WTC11 (cell line): ENCODE measurements around the gene EPC1. TPM values are rescaled to one million over a fixed set of nuclear protein-coding genes. Genes with fewer than 3 reads are reported as not detected.

Experiments
- ATAC-seq: fragments of 200-7000 bp; cut with Tn5 transposase; 2 replicates; pipeline ENCODE4 v1.10.0; 2021; ENCODE audit warnings: mild to moderate bottlenecking, moderate library complexity
- CTCF ChIA-PET: fragments of 300-600 bp; sonication (Branson Sonifier 250); formaldehyde crosslinking; loops from one replicate; lab custom pipeline; 2021; ENCODE audit warnings: antibody characterized with exemption; lab: Charles Lee
- POLR2A ChIA-PET: fragments of 350-600 bp; sonication (Branson Sonifier 250); formaldehyde crosslinking; loops from one replicate; lab custom pipeline; 2021; ENCODE audit warnings: antibody characterized with exemption; lab: Charles Lee
- DNase-seq: peaks from one replicate; pipeline ENCODE4 v3.0.0; 2021; ENCODE audit warnings: low spot score
- H3K27ac Mint-ChIP-seq: 2 replicates; pipeline ENCODE4 v1.8.0; 2021; ENCODE audit warnings: mixed read lengths
- H3K27me3 Mint-ChIP-seq: 2 replicates; pipeline ENCODE4 v1.8.0; 2021; ENCODE audit warnings: low read depth, mild to moderate bottlenecking, moderate library complexity, mixed read lengths
- H3K36me3 Mint-ChIP-seq: 2 replicates; pipeline ENCODE4 v1.8.0; 2021; ENCODE audit warnings: mixed read lengths
- H3K4me1 Mint-ChIP-seq: 2 replicates; pipeline ENCODE4 v1.8.0; 2022; ENCODE audit warnings: mixed read lengths
- H3K4me3 Mint-ChIP-seq: 2 replicates; pipeline ENCODE4 v1.8.0; 2021; ENCODE audit warnings: mild to moderate bottlenecking, moderate library complexity, mixed read lengths
- H3K9me3 Mint-ChIP-seq: 2 replicates; pipeline ENCODE4 v1.8.0; 2021; ENCODE audit warnings: mixed read lengths
- IRF2 ChIP-seq: sonication (generic); formaldehyde crosslinking; IDR thresholded peaks from 2 replicates; pipeline ENCODE4 v1.8.0; 2022; ENCODE audit warnings: low read depth, missing genetic modification reagents, borderline replicate concordance
- NFE2L1 ChIP-seq: sonication (generic); formaldehyde crosslinking; IDR thresholded peaks from 2 replicates; pipeline ENCODE4 v1.8.1; 2023; ENCODE audit warnings: missing genetic modification reagents
- NR2C2 ChIP-seq: sonication (generic); formaldehyde crosslinking; IDR thresholded peaks from 2 replicates; pipeline ENCODE4 v1.8.0; 2022; ENCODE audit warnings: mild to moderate bottlenecking, missing genetic modification reagents
- NR3C1 ChIP-seq: sonication (generic); formaldehyde crosslinking; conservative IDR thresholded peaks from 2 replicates; pipeline ENCODE4 v1.8.1; 2023; ENCODE audit warnings: low read depth, mild to moderate bottlenecking, missing genetic modification reagents
- SOX15 ChIP-seq: fragments of 250-450 bp; sonication (Bioruptor Pico); IDR thresholded peaks from 2 replicates; pipeline ENCODE4 v1.9.0; 2021; ENCODE audit warnings: mild to moderate bottlenecking
- TEAD1 ChIP-seq: sonication (generic); formaldehyde crosslinking; IDR thresholded peaks from 2 replicates; pipeline ENCODE4 v1.8.0; 2022; ENCODE audit warnings: mild to moderate bottlenecking, missing genetic modification reagents
- ZNF232 ChIP-seq: sonication (generic); formaldehyde crosslinking; IDR thresholded peaks from 2 replicates; pipeline ENCODE4 v1.8.0; 2022; ENCODE audit warnings: mild to moderate bottlenecking, missing genetic modification reagents
- total RNA-seq: library from RNA; stranded (reverse); gene quantifications from 3 replicates; pipeline ENCODE4 v1.2.3, GENCODE V29; 2021
- TF ChIP-seq, protein P1 (sequence below): fragments of 250-450 bp; sonication (Bioruptor Pico); IDR thresholded peaks from 2 replicates; pipeline ENCODE4 v1.9.0; 2021; ENCODE audit warnings: mild to moderate bottlenecking, borderline replicate concordance
- TF ChIP-seq, protein P2 (sequence below): sonication (generic); formaldehyde crosslinking; IDR thresholded peaks from 2 replicates; pipeline ENCODE4 v1.8.1; 2023; ENCODE audit warnings: mild to moderate bottlenecking, missing genetic modification reagents
- TF ChIP-seq, protein P3 (sequence below): sonication (generic); formaldehyde crosslinking; IDR thresholded peaks from 2 replicates; pipeline ENCODE4 v1.8.0; 2023; ENCODE audit warnings: missing genetic modification reagents, mild to moderate bottlenecking, borderline replicate concordance
- TF ChIP-seq, protein P4 (sequence below): sonication (generic); formaldehyde crosslinking; IDR thresholded peaks from 2 replicates; pipeline ENCODE4 v1.8.0; 2022; ENCODE audit warnings: mild to moderate bottlenecking, missing genetic modification reagents
- TF ChIP-seq, protein P5 (sequence below): sonication (generic); formaldehyde crosslinking; IDR thresholded peaks from 2 replicates; pipeline ENCODE4 v1.8.0; 2022; ENCODE audit warnings: missing genetic modification reagents
- TF ChIP-seq, protein P6 (sequence below): fragments of 200-600 bp; IDR thresholded peaks from 2 replicates; pipeline ENCODE4 v1.8.0; 2022; ENCODE audit warnings: antibody characterized with exemption

Gene EPC1
- total RNA-seq, 1 experiment from 2014 or later, result 22.5 TPM

DNA sequence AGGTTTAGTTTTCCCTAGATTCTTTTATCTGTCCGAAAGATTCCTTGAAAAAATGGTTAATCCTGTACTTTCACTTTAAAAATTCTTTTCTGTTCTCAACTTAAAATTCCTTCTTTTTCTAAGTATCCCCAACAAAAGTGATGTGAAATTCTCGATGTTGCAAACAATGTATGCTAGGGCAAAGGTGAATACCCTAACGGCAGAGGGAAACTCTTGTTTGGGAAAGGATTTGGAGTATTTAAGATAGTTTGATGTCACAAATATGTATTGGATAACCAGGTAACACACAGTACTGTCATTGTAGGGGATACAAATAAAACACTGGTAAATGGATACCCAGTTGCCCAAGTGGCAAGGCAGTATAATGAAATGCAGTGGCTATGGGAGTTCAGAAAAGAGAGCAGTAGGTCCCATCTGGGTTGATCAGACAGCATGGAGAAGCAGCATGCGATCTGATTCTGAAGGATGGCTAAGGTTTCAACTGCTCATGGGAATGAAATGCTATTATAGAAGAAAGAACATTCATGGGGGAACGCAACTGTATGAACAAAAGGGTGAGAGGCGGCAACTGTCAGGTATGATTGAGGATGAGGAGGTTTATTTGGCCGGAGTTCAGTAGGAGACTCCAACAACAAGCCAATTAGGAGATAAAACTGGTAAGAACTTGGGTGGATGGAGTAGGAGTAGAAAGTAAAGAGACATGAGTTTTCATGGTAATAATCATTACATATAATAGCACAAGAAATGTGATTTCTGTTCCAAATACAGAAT lies 3.2 kb upstream of the EPC1 start (continued):
- TF ChIP-seq, protein P1, sequence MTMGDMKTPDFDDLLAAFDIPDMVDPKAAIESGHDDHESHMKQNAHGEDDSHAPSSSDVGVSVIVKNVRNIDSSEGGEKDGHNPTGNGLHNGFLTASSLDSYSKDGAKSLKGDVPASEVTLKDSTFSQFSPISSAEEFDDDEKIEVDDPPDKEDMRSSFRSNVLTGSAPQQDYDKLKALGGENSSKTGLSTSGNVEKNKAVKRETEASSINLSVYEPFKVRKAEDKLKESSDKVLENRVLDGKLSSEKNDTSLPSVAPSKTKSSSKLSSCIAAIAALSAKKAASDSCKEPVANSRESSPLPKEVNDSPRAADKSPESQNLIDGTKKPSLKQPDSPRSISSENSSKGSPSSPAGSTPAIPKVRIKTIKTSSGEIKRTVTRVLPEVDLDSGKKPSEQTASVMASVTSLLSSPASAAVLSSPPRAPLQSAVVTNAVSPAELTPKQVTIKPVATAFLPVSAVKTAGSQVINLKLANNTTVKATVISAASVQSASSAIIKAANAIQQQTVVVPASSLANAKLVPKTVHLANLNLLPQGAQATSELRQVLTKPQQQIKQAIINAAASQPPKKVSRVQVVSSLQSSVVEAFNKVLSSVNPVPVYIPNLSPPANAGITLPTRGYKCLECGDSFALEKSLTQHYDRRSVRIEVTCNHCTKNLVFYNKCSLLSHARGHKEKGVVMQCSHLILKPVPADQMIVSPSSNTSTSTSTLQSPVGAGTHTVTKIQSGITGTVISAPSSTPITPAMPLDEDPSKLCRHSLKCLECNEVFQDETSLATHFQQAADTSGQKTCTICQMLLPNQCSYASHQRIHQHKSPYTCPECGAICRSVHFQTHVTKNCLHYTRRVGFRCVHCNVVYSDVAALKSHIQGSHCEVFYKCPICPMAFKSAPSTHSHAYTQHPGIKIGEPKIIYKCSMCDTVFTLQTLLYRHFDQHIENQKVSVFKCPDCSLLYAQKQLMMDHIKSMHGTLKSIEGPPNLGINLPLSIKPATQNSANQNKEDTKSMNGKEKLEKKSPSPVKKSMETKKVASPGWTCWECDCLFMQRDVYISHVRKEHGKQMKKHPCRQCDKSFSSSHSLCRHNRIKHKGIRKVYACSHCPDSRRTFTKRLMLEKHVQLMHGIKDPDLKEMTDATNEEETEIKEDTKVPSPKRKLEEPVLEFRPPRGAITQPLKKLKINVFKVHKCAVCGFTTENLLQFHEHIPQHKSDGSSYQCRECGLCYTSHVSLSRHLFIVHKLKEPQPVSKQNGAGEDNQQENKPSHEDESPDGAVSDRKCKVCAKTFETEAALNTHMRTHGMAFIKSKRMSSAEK (CRISPR knock-in tag), result no peak
- TF ChIP-seq NR3C1, result no peak
- TF ChIP-seq, protein P2, sequence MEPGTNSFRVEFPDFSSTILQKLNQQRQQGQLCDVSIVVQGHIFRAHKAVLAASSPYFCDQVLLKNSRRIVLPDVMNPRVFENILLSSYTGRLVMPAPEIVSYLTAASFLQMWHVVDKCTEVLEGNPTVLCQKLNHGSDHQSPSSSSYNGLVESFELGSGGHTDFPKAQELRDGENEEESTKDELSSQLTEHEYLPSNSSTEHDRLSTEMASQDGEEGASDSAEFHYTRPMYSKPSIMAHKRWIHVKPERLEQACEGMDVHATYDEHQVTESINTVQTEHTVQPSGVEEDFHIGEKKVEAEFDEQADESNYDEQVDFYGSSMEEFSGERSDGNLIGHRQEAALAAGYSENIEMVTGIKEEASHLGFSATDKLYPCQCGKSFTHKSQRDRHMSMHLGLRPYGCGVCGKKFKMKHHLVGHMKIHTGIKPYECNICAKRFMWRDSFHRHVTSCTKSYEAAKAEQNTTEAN, result no peak

DNA sequence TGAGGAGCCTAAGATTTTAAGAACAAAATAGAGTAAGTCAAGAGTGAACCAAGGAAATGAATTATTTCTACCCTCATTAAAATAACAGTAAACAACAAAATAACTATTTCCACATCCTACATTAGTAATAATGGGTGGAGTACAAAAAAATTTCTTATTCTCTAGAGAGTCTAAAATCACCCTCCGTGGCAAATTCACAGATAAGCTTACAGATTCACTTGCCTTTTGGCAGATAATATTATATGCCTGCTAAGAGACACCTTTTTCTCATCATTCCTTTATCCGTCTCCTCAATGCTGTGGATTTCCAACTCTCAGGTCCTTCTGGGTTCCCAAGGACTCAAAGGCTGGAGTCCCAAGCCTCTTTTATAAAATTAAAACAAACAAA lies 2.2 kb upstream of the EPC1 start:
- DNase-seq, result no peak
- H3K27ac Mint-ChIP-seq, result no peak overlapping the region
- H3K36me3 Mint-ChIP-seq, result peaks cover 4% of the 10 kb centered on the region
- ATAC-seq, result no peak
- no peak for TF ChIP-seq NR2C2
- TF ChIP-seq, protein P3, sequence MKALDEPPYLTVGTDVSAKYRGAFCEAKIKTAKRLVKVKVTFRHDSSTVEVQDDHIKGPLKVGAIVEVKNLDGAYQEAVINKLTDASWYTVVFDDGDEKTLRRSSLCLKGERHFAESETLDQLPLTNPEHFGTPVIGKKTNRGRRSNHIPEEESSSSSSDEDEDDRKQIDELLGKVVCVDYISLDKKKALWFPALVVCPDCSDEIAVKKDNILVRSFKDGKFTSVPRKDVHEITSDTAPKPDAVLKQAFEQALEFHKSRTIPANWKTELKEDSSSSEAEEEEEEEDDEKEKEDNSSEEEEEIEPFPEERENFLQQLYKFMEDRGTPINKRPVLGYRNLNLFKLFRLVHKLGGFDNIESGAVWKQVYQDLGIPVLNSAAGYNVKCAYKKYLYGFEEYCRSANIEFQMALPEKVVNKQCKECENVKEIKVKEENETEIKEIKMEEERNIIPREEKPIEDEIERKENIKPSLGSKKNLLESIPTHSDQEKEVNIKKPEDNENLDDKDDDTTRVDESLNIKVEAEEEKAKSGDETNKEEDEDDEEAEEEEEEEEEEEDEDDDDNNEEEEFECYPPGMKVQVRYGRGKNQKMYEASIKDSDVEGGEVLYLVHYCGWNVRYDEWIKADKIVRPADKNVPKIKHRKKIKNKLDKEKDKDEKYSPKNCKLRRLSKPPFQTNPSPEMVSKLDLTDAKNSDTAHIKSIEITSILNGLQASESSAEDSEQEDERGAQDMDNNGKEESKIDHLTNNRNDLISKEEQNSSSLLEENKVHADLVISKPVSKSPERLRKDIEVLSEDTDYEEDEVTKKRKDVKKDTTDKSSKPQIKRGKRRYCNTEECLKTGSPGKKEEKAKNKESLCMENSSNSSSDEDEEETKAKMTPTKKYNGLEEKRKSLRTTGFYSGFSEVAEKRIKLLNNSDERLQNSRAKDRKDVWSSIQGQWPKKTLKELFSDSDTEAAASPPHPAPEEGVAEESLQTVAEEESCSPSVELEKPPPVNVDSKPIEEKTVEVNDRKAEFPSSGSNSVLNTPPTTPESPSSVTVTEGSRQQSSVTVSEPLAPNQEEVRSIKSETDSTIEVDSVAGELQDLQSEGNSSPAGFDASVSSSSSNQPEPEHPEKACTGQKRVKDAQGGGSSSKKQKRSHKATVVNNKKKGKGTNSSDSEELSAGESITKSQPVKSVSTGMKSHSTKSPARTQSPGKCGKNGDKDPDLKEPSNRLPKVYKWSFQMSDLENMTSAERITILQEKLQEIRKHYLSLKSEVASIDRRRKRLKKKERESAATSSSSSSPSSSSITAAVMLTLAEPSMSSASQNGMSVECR (CRISPR knock-in tag), result no peak
- no peak for TF ChIP-seq SOX15
- TF ChIP-seq, protein P4, sequence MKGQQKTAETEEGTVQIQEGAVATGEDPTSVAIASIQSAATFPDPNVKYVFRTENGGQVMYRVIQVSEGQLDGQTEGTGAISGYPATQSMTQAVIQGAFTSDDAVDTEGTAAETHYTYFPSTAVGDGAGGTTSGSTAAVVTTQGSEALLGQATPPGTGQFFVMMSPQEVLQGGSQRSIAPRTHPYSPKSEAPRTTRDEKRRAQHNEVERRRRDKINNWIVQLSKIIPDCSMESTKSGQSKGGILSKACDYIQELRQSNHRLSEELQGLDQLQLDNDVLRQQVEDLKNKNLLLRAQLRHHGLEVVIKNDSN (CRISPR knock-in tag), result no peak
- CTCF ChIA-PET, result interaction anchor here (0.9 kb wide), 1 partner anchor 19 kb away, joined by 3 read pairs; no protein-coding TSS in a partner anchor
- H3K9me3 Mint-ChIP-seq, result peaks cover 3% of the 10 kb centered on the region
- no peaks in the 10 kb centered on the region for H3K27me3 Mint-ChIP-seq
- POLR2A ChIA-PET, result interaction anchor here (1.3 kb wide), 1 partner anchor 30 kb away, joined by 4 read pairs; no protein-coding TSS in a partner anchor
- H3K4me1 Mint-ChIP-seq, result peaks cover 42% of the 10 kb centered on the region
- H3K4me3 Mint-ChIP-seq, result no peak overlapping the region

DNA sequence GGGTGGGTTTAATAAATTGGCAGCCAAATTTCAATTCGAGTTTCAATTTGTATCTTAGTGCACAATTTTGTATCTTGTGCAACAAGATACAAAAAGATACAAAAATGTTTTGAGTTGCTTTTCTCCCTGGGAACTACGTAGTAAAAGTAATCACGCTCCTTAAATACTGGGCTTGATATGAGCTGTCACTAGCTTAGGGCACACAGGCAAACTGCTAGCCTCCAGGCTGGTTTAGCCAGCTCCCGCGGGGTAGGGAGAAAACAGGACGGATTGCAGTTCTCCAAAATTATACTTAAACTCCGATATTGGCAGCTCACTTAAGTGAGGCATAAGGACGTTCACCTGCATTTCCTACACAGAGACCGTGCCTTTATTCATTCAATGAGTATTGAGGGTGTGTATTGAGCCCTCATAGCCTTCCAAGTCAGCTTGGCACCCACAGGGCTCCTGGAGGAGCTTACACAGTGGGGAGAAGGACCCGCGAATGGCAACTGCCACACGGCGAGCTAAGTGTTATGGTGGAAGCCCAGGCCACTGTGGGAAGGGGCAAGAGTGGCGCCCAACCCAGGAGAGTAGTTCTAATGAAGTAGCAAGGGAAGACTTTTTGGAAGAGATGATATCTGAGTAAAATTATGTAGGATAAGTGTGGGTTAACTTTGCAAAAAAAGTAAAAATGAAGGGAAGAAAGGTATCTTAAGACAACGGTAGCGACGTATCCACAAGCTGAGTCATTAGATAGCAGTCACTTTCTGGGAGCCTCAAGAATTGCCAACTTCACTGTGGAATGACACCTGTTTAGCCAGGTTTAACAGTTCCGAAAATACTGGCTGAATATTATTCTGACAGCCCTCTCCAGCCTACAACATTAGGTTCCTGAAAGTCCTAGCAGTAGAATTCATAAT lies 1.6 kb upstream of the EPC1 start:
- DNase-seq, result no peak
- peaks cover 6% of the 10 kb centered on the region; the same call in 1 of the 2 replicates for H3K36me3 Mint-ChIP-seq
- H3K4me3 Mint-ChIP-seq, result peak overlapping the region; percentile 55
- POLR2A ChIA-PET, result interaction anchor here (1.3 kb wide), 1 partner anchor 30 kb away, joined by 4 read pairs; no protein-coding TSS in a partner anchor
- ATAC-seq, result no peak
- no peaks in the 10 kb centered on the region for H3K27me3 Mint-ChIP-seq
- H3K9me3 Mint-ChIP-seq, result no peaks in the 10 kb centered on the region
- peaks cover 48% of the 10 kb centered on the region for H3K4me1 Mint-ChIP-seq
- CTCF ChIA-PET, result interaction anchor here (0.6 to 1.2 kb wide), 3 partner anchors 20 to 441 kb away, joined by 3 to 6 read pairs (median 3); no protein-coding TSS in a partner anchor
- peak overlapping the region; percentile 7 for H3K27ac Mint-ChIP-seq
- TF ChIP-seq, protein P5, sequence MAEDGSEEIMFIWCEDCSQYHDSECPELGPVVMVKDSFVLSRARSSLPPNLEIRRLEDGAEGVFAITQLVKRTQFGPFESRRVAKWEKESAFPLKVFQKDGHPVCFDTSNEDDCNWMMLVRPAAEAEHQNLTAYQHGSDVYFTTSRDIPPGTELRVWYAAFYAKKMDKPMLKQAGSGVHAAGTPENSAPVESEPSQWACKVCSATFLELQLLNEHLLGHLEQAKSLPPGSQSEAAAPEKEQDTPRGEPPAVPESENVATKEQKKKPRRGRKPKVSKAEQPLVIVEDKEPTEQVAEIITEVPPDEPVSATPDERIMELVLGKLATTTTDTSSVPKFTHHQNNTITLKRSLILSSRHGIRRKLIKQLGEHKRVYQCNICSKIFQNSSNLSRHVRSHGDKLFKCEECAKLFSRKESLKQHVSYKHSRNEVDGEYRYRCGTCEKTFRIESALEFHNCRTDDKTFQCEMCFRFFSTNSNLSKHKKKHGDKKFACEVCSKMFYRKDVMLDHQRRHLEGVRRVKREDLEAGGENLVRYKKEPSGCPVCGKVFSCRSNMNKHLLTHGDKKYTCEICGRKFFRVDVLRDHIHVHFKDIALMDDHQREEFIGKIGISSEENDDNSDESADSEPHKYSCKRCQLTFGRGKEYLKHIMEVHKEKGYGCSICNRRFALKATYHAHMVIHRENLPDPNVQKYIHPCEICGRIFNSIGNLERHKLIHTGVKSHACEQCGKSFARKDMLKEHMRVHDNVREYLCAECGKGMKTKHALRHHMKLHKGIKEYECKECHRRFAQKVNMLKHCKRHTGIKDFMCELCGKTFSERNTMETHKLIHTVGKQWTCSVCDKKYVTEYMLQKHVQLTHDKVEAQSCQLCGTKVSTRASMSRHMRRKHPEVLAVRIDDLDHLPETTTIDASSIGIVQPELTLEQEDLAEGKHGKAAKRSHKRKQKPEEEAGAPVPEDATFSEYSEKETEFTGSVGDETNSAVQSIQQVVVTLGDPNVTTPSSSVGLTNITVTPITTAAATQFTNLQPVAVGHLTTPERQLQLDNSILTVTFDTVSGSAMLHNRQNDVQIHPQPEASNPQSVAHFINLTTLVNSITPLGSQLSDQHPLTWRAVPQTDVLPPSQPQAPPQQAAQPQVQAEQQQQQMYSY (CRISPR knock-in tag), result no peak
- TF ChIP-seq IRF2 (CRISPR knock-in tag) (no peak), ZNF232 (no peak), NFE2L1 (CRISPR knock-in tag) (no peak), TEAD1 (CRISPR knock-in tag) (no peak)
- TF ChIP-seq, protein P6, sequence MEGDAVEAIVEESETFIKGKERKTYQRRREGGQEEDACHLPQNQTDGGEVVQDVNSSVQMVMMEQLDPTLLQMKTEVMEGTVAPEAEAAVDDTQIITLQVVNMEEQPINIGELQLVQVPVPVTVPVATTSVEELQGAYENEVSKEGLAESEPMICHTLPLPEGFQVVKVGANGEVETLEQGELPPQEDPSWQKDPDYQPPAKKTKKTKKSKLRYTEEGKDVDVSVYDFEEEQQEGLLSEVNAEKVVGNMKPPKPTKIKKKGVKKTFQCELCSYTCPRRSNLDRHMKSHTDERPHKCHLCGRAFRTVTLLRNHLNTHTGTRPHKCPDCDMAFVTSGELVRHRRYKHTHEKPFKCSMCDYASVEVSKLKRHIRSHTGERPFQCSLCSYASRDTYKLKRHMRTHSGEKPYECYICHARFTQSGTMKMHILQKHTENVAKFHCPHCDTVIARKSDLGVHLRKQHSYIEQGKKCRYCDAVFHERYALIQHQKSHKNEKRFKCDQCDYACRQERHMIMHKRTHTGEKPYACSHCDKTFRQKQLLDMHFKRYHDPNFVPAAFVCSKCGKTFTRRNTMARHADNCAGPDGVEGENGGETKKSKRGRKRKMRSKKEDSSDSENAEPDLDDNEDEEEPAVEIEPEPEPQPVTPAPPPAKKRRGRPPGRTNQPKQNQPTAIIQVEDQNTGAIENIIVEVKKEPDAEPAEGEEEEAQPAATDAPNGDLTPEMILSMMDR, result no peak
